Measurements from ENCODE around the gene PRKCE. TPM values are rescaled to one million over a fixed set of nuclear protein-coding genes. Genes with fewer than 3 reads are reported as not detected.

The PRKCE gene
- total and polyA plus RNA-seq, 2 donors (not counting 3 experiments of a cell fraction or from before 2014, with no cell fraction given), result 27.9 to 33.9 TPM

DNA sequence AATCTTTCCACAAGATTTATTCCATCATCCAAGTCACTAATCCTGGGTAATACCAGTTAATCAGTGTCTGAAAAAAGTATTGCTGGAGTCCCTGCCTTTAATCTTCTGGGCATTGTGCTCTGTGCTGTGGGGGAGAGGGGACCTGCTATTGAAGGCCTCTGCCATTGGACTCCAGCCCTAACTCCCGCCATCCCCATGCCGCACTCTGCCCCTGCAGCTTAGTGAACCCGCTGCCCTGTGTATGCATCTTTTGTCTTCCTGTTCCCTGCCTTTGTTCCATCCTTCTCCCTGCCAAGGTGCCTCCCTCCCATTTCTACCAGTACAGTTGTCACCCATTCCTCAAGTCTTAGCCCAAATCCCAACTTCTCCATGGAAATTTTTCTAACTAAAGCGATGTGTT lies 532.0 kb downstream of the PRKCE start:
- H3K4me3 ChIP-seq (replicated peaks in 1 of 3; ENCODE audit: insufficient read depth in 1 of 3, low read depth in 1 of 3, low read length in 3 of 3), result no peak overlapping the region
- FAIRE-seq (no peak), DNase-seq (ENCODE audit: low read depth, low spot score) (no peak)
- H3K4me1 ChIP-seq (ENCODE audit: control insufficient read depth, extremely low read depth, insufficient read depth, low read length), result peaks cover 20% of the 10 kb centered on the region
- no peaks in the 10 kb centered on the region for H3K9me1 ChIP-seq (replicated peaks; ENCODE audit: control insufficient read depth, extremely low read depth, insufficient read depth, low read length)
- H4K20me1 ChIP-seq (replicated peaks; ENCODE audit: control insufficient read depth, extremely low read depth, insufficient read depth, low read length), result no peaks in the 10 kb centered on the region
- no peaks in the 10 kb centered on the region for H3K79me2 ChIP-seq (ENCODE audit: control insufficient read depth, insufficient read depth, low read length)
- no peaks in the 10 kb centered on the region for H3K27me3 ChIP-seq (ENCODE audit: control insufficient read depth in 2 of 2, insufficient read depth in 2 of 2, low read length in 2 of 2)
- intact Hi-C loops (cut with micrococcal nuclease), result no loop called here
- no peak overlapping the region for H3K4me2 ChIP-seq (ENCODE audit: insufficient read depth, low read length)
- no peak overlapping the region for H2AFZ ChIP-seq (ENCODE audit: low read depth, low read length)
- ChIA-PET POLR2A (no interaction called here), CTCF (no interaction called here)
- peaks cover 0 to 12% of the 10 kb centered on the region in 2 experiments for H3K36me3 ChIP-seq (ENCODE audit: control insufficient read depth in 2 of 2, extremely low read depth in 1 of 2, insufficient read depth in 2 of 2, low read length in 2 of 2)
- H3K9ac ChIP-seq (replicated peaks; ENCODE audit: extremely low read depth, insufficient read depth, low read length), result no peak overlapping the region
- H3K9me3 ChIP-seq (replicated peaks; ENCODE audit: control insufficient read depth, insufficient read depth, low read length), result no peaks in the 10 kb centered on the region
- no peak overlapping the region for H3K27ac ChIP-seq (ENCODE audit: insufficient read depth, low read depth, low read length)
- dilution Hi-C loops (cut with MboI; ENCODE audit: extremely low pct_ligation_motif_present, low sequenced_read_pairs), result no loop called here
- TF ChIP-seq GATA2 (IDR thresholded peaks at IDR 0.05; ENCODE audit: insufficient read depth, insufficient read length, low read depth, low read length) (no peak), MYC (IDR thresholded peaks at IDR 0.05; ENCODE audit: low read depth, low read length) (no peak), EZH2 (IDR thresholded peaks at IDR 0.05; ENCODE audit: borderline replicate concordance, low read depth, low read length, severe bottlenecking) (no peak), FOS (IDR thresholded peaks at IDR 0.05; ENCODE audit: borderline replicate concordance, insufficient read depth, low read length) (no peak), POLR2A (IDR thresholded peaks at IDR 0.05; ENCODE audit: low read depth, low read length) (no peak), POLR2AphosphoS5 (IDR thresholded peaks at IDR 0.05; ENCODE audit: insufficient read depth, low read depth, low read length) (no peak), JUN (IDR thresholded peaks at IDR 0.05; ENCODE audit: borderline replicate concordance, insufficient read depth, insufficient read length, low read depth) (no peak)
- TF ChIP-seq, protein P1, sequence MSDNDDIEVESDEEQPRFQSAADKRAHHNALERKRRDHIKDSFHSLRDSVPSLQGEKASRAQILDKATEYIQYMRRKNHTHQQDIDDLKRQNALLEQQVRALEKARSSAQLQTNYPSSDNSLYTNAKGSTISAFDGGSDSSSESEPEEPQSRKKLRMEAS (IDR thresholded peaks at IDR 0.05; ENCODE audit: insufficient read depth, insufficient read length), result no peak
- TF ChIP-seq, protein P2, sequence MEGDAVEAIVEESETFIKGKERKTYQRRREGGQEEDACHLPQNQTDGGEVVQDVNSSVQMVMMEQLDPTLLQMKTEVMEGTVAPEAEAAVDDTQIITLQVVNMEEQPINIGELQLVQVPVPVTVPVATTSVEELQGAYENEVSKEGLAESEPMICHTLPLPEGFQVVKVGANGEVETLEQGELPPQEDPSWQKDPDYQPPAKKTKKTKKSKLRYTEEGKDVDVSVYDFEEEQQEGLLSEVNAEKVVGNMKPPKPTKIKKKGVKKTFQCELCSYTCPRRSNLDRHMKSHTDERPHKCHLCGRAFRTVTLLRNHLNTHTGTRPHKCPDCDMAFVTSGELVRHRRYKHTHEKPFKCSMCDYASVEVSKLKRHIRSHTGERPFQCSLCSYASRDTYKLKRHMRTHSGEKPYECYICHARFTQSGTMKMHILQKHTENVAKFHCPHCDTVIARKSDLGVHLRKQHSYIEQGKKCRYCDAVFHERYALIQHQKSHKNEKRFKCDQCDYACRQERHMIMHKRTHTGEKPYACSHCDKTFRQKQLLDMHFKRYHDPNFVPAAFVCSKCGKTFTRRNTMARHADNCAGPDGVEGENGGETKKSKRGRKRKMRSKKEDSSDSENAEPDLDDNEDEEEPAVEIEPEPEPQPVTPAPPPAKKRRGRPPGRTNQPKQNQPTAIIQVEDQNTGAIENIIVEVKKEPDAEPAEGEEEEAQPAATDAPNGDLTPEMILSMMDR (IDR thresholded peaks at IDR 0.05; ENCODE audit: extremely low read depth in 1 of 2, insufficient read depth in 1 of 2, low read depth in 1 of 2, low read length in 2 of 2), result no peak
- no TSS peak for BruUV-seq (replicated peaks)
